ENCODE data around the gene PHACTR1.

DNA sequence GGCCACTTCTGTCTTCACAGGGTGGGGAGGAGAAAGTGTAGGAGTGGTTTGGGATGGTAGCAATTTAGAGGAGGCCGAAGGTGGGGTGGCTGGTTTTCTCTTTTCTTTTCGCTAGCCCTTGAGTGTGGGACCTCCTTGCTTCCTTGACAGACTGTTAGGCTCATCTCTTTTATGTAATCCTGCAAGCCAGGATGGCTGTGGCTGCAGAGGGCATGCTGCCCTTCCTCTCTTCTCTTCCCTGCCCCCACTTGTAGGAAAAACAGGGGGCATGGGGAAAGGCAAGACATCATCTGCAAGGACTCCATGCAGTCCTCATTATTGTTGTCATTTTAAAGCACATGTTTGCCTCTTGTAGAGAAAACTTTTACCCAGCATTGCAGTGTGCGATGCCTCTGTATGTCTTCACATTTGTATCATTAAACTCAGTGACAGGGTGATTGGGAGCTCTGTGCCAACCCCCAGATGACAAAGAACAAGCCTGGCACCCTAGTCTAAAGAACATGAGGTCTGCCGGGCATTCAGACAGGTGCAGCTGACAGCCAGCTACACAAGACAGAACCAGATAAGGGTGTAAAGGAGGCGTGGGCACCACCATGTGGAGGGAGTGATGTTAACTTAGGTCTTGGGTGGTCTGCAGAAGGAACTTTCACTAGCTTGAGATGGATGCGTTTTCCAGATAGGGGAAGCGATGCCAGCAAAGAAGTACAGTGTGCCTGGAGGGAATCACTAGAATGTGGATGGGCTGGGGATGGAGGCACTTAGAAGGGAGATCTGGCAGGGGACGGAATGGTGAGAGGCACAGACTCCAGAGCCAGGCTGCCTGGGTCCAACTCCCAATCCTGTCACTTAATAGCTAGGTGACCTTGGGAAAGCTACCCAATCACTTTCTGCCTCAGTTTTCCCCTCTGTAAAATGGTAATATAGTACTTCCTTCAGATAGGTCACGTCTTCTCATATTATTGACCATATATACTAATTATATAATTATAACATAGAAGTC, 404.2 kb downstream of the PHACTR1 start:
- TF ChIP-seq, protein P1, sequence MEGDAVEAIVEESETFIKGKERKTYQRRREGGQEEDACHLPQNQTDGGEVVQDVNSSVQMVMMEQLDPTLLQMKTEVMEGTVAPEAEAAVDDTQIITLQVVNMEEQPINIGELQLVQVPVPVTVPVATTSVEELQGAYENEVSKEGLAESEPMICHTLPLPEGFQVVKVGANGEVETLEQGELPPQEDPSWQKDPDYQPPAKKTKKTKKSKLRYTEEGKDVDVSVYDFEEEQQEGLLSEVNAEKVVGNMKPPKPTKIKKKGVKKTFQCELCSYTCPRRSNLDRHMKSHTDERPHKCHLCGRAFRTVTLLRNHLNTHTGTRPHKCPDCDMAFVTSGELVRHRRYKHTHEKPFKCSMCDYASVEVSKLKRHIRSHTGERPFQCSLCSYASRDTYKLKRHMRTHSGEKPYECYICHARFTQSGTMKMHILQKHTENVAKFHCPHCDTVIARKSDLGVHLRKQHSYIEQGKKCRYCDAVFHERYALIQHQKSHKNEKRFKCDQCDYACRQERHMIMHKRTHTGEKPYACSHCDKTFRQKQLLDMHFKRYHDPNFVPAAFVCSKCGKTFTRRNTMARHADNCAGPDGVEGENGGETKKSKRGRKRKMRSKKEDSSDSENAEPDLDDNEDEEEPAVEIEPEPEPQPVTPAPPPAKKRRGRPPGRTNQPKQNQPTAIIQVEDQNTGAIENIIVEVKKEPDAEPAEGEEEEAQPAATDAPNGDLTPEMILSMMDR (IDR thresholded peaks at IDR 0.05; ENCODE audit: low read depth, low read length, missing input control), result no peak
- TF ChIP-seq YY1 (IDR thresholded peaks at IDR 0.05) (no peak), JUND (IDR thresholded peaks at IDR 0.05) (no peak), GABPA (IDR thresholded peaks at IDR 0.05 in 1 of 2, conservative IDR thresholded peaks at IDR 0.05 in 1 of 2) (no peak), FOXA1 (IDR thresholded peaks at IDR 0.05) (no peak), RXRA (IDR thresholded peaks at IDR 0.05) (no peak), EGR1 (IDR thresholded peaks at IDR 0.05; ENCODE audit: low read depth in 2 of 2) (no peak), SP1 (IDR thresholded peaks at IDR 0.05) (no peak), TAF1 (conservative IDR thresholded peaks at IDR 0.05) (no peak), RAD21 (IDR thresholded peaks at IDR 0.05) (no peak), HNF4G (IDR thresholded peaks at IDR 0.05) (no peak)
- TF ChIP-seq, protein P2, sequence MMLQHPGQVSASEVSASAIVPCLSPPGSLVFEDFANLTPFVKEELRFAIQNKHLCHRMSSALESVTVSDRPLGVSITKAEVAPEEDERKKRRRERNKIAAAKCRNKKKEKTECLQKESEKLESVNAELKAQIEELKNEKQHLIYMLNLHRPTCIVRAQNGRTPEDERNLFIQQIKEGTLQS (IDR thresholded peaks at IDR 0.05), result no peak
- TF ChIP-seq, protein P3, sequence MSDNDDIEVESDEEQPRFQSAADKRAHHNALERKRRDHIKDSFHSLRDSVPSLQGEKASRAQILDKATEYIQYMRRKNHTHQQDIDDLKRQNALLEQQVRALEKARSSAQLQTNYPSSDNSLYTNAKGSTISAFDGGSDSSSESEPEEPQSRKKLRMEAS (IDR thresholded peaks at IDR 0.05), result no peak
- TF ChIP-seq, protein P4, sequence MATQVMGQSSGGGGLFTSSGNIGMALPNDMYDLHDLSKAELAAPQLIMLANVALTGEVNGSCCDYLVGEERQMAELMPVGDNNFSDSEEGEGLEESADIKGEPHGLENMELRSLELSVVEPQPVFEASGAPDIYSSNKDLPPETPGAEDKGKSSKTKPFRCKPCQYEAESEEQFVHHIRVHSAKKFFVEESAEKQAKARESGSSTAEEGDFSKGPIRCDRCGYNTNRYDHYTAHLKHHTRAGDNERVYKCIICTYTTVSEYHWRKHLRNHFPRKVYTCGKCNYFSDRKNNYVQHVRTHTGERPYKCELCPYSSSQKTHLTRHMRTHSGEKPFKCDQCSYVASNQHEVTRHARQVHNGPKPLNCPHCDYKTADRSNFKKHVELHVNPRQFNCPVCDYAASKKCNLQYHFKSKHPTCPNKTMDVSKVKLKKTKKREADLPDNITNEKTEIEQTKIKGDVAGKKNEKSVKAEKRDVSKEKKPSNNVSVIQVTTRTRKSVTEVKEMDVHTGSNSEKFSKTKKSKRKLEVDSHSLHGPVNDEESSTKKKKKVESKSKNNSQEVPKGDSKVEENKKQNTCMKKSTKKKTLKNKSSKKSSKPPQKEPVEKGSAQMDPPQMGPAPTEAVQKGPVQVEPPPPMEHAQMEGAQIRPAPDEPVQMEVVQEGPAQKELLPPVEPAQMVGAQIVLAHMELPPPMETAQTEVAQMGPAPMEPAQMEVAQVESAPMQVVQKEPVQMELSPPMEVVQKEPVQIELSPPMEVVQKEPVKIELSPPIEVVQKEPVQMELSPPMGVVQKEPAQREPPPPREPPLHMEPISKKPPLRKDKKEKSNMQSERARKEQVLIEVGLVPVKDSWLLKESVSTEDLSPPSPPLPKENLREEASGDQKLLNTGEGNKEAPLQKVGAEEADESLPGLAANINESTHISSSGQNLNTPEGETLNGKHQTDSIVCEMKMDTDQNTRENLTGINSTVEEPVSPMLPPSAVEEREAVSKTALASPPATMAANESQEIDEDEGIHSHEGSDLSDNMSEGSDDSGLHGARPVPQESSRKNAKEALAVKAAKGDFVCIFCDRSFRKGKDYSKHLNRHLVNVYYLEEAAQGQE (IDR thresholded peaks at IDR 0.05), result no peak

Data from liver (tissue), 3 donors.